GM21528 (cell line): ENCODE measurements around the gene SMOC1.

Source experiments
- ATAC-seq: cut with Tn5 transposase; IDR thresholded peaks from one replicate; pipeline ENCODE4 v1.9.1; 2021; ENCODE audit warnings: mild to moderate bottlenecking, moderate library complexity; ENCODE audit not compliant: unreplicated experiment, low FRiP score

The SMOC1 gene, protein sequence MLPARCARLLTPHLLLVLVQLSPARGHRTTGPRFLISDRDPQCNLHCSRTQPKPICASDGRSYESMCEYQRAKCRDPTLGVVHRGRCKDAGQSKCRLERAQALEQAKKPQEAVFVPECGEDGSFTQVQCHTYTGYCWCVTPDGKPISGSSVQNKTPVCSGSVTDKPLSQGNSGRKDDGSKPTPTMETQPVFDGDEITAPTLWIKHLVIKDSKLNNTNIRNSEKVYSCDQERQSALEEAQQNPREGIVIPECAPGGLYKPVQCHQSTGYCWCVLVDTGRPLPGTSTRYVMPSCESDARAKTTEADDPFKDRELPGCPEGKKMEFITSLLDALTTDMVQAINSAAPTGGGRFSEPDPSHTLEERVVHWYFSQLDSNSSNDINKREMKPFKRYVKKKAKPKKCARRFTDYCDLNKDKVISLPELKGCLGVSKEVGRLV

DNA sequence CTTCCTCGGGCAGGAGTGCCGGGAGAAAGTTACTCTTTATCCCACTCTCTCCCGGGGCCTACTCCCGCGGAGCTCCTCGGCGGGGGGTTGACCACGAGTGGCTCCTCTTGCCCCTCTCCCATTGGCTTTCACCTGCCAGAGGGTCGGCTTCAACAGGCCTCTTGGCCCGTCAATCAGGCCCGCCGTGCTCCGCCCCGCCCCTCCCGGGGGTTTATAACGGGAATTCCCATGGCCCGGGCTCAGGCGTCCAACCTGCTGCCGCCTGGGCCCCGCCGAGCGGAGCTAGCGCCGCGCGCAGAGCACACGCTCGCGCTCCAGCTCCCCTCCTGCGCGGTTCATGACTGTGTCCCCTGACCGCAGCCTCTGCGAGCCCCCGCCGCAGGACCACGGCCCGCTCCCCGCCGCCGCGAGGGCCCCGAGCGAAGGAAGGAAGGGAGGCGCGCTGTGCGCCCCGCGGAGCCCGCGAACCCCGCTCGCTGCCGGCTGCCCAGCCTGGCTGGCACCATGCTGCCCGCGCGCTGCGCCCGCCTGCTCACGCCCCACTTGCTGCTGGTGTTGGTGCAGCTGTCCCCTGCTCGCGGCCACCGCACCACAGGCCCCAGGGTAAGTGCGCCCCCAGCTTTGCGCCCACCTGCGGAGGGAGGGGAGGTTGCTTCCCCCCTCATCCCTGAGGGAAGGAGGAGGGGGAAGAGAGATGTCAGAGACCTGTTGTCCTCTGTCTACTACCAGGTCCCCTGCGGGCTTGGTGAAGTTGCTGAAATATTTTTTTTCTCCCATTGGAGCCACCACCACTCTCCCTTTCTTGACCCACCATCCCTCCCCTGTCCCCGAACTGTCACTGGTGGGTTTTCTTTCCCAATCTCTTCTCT is at the start of gene SMOC1:
TSS of gene SMOC1 (plus strand) at position 242 of the 869 bp plus-strand sequence. CDS start at position 505, 263 bp downstream.
- no peak for ATAC-seq

DNA sequence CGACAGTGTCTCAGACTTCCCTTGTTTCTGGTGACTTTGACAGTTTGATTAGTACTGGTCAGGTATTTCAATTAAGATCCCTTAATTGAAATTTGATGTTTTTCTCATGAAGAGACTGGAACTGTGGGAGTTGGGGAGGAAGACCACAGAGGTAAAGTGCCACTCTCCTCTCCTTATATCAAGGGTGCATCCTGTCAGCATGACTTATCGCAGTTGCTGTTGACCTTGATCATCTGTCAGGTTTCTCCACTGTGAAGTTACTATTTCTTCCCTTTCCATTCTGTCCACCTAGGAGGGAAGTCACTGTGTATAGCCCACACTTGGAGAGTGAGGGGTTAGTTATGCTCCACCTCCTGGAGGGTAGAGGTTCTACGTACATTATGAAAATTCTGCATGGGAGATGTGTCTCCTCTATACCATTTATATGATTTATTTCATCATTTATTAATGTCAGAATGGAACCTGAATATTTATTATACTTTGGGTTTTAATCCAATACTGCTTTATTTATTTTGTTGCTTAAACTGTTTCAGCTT is 40.3 kb upstream of the SMOC1 start:
- no peak for ATAC-seq

DNA sequence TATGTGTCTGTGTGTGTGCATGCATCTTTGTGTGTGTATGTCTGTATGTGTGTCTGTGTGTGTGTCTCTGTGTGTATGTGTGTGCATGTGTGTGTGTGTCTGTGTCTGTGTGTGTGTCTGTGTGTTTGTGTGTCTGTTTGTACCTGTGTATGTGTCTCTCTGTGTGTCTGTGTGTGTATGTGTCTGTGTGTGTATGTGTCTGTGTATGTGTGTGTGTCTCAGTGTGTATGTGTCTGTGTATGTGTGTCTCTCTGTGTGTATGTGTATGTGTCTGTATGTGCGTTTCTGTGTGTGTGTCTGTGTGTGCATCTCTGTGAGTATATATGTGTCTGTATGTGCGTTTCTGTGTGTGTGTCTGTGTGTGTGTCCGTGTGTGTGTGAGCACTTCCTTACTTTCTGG is 39.6 kb upstream of the SMOC1 start:
- ATAC-seq, result no peak

DNA sequence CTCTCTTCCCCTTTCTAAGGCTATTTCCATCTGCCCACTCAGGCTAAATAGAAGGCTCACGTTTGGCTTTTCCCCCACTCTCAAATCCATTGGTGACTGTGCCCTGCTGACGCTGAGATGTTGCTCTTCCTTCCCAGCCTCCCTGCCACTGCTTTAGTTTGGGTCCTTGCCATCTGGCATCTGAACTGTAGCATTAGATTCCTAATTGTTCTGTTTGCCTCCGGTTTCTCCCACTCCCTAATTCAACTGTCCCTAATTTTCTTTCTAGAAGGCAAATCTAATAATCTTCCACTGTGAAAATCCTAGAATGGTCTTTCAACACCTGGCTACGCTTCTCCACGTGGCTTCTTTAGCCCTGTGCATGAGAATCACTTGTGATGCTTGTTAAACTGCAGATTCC is 37.6 kb upstream of the SMOC1 start:
- ATAC-seq, result no peak

DNA sequence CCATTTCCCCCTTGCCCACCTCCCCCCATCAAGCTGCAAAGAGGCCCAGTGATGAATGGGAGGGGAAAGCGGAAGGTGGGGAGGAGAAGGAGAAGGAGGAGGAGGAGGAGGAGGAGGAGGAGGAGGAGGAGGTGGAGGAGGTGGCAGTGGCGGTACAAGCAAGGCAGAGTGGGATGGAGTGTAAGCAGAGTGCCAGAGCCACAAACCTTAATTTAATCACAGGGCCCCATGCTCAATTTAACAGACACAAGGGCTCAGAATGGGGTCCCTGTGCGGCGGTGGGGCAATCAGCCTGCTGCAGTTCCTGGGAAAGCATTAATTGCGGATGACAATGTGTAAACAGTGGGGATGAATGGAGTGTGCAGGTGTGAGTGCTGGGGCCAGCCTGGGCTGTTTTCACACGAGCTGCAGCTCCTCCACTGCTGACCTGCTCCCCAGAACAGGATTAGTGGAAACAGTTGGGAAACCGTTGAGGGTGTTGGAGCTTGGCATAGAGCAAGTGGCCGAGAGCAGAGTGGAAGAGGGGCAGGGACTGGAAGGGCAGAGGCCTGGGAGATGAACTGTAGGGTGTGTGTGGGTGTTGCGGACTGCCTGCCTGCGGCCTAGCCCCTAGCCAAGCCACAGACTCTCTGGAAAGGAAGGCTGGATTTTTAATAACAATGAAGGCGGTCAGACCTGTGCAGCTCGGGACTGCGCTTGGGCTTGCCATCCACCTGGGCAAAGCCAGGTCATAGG is 36.4 kb upstream of the SMOC1 start:
- ATAC-seq, result no peak

DNA sequence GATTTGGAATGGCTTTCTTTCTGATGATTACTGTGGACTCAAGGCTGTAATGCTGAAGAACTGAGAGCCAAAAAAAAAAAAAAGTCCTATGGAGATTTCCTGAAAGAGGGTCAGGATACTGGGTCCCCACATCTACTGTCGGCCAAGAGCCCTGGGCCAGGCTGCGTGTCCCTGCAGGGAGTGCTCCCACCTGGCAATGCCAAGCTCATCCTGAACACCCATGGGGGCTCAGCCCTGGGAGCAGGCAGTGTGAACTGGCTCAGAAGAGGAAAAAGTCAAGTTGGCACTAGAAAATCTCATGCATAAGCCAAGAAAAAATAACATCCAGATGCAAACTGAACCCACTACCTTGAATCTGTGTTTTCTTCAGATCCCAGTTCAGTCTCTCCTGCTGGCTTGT is 35.0 kb upstream of the SMOC1 start:
- ATAC-seq, result no peak

DNA sequence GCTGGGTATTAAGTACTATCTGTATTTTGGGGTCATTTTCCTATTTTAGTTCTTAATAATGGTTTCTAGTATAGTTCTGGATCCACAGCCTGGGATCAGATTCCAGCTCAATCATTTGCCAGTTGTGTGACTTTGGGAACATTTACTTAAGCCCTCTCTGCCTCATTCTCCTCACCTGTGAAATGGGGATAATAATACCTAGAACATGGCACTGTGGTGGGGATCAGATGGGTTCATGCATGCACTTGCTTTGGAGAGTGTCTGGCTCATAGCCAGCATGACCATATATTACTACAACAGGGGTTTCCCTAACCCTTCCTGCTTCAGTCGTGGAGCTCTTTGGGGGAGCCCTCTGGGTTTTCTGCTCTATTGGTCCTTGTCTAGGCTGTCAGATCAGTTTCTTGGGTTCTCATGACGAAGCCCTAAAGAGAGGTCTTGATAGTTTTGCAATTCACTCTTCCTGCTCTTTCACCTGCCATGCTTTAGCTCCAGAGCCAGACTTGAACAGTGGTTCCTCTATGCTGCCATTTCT is 34.1 kb upstream of the SMOC1 start:
- no peak for ATAC-seq

DNA sequence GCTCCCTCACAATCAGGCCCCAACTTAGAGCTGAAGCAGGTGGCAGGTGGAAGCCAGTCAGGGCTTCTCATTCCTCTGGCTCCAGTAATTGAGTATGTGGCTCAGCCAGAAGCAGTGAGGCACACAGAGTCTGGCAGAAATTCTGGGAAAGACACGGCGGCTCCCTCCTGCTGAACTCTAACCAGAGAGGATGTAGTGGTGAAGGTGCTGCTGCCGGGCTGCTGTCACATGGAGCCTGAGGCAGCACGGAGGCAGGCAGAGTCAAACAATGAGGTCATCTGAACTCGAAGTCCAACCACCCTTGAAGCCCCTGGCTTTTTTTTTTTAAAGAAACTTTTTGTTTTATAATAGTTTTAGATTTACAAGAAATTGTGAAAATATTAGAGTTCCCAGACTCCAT is 33.4 kb upstream of the SMOC1 start:
- ATAC-seq, result no peak

DNA sequence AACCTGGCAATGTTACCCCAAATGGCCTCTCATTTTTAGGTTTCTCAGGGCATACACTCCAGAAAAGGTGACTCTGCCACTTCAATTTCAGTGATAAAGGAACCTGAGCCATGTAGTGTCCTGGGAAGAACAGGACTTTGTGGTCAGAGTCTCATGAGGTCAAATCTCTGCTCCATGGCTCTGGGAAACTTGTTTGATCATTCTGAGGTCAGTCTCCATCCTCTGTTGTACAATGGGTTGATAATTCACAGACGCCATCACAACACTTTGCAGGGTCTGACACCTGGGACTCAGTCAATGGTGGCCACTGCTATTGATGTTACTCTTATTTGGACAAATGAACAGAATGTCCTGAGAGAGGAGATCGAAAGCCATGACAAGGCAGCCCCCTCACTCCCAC is 31.1 kb upstream of the SMOC1 start:
- ATAC-seq, result no peak

DNA sequence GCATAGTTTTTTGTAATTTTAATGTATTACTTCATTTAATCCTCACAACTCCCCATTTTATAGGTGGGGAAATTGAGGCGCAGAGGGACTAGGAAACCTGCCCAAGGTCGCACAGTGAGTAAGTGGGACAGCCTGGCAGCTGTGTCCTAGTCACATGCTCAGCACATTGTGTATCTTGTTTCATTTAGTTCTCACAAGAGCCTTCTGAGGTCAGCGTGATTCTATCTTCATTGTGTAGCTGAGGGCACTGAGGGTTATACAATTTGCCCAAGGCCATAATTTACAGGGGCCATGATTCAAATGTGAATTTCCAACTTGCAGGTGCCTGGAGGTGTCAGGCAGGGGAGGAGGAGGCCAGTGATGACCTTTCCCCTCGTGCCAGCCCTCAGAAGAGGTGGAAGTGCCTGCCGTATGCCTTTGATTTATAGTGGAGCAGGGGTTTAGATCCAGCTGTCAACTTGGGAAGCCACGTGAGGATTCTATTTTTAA is 30.3 kb upstream of the SMOC1 start:
- ATAC-seq, result no peak

DNA sequence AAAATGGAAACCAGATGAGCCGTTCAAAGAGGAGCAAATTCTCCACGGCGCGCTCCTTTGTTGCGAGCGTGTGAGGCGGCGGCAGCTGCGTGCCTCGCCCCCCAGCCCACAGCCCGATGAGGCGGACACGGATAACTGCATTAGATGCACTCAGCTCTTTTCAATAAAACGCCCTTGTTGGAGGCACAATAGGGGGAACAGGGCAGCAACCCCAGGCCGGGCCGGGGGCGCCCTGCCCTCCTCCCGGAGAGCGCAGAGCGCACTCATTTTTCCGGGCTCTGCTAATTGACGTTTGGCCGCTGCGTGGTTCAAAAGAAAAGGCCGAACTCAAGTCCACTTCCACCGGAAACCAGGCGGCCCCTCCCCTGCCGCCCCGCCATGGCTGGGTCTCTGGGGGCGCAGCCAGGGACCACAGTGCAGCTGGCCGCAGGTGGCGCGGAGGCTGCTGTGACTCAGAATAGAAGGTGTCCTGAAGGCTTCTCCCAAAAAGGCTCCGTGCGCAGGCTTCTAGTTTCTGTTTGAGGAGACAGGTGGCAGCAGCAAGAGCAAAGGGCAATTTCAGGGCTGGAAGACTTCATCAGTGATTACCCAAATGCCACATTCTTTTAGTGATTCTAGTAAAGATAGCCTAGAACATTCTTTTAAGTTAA is 29.0 kb upstream of the SMOC1 start:
- no peak for ATAC-seq

DNA sequence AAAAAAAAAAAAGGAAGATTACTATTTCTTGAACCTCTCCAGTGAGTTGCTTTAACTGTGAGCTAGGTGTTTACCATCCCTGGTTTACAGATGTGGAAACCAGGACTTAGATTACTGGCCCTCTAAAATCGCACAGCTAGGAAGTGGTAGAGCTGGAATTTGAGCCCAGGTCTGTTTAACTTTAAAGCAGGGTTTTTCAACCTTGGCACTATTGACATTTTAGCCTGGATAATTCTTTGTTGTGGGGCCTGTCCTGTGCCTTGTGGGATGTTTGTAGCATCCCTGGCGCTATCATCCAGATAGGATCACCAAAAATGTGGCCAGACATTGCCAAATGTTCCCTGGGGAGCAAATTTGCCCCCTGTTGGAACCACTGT is 28.5 kb upstream of the SMOC1 start:
- no peak for ATAC-seq

DNA sequence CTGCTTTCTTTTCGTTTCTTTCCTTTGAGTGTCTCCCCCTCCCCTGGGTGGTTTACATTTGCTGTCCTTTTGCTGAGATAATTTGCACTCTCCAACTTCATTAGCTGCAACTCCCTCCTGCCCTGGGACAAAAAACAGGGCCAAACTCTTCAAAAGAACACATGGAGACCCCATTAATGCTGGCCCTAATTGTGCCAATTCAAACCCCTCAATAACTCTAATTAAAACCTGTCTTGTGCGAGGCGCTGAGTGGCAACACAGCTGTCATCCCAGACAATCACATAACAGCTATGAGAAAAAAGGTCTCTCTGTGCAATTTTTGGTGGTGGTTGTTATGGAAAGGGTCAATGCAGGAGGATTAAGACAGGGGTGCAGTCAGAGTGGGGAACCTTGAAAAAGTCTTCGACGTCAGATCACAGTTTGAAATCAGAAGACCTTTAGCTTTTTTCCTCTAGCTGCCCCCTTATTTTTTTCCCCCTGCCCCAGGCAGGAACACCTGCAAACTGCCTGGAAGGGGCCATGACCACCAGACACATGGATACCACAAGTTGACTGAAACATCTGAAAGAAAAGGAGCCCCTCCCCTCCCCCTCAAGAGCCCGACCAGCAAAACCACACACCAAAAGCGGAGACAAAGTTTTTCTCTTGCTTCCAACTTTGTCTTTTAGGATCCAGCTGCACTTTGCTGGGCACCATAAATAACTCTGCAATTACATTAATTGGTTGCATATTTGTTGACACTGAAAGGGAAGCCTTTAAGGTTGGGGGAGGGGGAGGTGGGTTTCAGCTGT is 26.5 kb upstream of the SMOC1 start:
- ATAC-seq, result no peak

DNA sequence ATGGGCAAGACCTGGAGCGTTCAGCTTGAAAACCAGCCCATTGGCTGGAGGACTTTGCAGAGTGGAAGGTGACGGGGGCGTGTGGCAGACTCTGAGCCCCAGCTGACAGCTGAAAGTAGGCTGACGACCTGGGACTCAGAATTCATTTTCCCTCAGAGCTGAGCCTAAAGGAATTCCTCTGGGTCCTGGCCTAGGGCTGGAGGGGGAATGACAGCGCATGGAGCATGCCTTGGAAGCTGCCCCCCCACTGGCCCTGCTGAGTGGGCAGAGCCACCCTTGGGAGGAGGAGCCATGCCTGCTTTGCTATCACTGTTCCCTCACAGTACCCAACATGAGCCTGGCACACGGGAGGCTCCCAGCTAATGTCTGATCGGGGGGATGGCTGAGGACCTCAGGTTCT is 25.4 kb upstream of the SMOC1 start:
- ATAC-seq, result no peak

DNA sequence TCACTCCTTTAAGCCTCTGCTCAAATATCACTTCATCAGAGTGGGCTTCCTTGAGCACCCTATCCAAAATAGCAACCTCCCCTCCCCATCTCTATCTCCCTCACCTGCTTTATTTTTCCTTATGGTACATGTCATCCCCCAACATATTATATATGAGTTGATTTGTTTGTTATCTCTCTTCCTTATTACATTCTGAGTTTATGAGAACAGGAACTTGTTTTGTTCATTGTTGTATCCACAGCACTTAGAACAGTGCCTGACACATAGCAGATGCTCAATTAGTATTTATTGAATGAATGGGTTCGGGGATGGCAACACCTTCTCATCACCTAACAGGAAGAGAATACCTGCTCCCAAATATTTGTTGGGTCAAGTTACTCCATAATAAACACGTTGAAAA is 24.6 kb upstream of the SMOC1 start:
- no peak for ATAC-seq

DNA sequence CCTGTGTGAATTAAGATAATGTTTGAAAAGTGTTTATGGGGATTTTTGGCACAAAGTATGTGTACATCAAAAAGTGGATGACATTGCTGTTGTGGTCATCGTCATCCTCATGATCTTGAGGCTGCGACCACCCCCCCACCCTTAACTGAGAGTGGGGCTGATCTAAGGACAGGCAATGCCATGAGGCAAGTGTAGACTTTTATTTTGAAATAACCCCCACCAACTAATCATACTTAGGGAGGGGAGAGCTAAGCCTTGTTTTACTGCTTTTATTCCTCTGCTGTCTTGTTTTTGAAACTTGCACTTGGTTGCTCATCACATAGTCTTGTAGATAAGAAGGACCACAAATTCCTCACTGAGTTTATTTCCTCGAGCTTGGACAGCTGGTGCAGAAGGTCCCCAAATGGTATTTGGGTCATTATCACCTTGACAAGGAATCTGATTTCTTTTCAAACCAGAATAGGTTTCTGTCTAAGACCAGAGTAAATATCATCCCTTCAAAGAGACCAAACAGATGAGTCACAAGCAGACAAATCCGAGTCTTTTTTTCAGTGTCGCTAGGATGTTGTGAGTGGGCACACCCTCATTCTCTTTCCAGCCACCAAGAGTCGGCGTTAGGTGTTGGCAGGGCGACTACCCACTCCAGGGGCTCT is 23.9 kb upstream of the SMOC1 start:
- no peak for ATAC-seq

DNA sequence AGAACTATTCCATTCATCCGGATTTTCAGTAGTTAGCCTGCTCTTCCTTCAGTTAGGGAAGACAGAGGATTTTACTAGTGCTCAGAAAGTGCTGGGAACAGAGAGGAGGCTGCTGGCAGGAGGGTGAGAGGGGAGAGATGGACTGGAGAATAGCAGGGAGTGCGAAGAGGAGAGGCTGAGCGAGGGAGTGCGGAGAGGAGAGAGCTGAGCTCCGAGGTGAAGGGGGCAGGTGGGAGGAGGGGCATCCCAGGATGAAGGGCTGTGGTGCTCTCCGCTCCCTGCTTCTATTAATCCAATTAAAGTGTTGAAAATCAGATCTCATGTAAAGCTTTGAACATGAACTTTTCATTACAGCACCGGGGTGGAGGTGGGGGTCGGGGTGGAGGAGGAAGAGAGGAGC is 20.4 kb upstream of the SMOC1 start:
- no peak for ATAC-seq

DNA sequence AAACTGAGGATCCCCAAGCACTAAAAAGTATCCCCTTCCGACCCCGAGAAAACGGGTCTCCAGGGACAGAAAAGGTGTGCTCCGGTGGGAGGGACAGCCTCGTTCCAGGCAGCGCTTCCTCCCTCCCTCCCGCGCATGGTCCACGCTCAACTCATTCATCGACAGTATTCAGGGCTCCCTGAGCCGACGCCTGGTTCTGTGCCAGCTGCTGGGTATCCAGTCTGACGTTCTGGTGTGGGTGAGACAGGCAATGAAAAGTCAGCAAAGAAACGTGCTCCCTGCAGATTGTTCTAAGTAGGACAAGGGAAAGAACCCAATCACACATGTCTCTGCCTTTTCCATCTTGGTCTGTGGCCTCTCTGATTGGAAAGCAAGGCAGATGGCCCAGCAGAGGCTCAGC is 19.6 kb upstream of the SMOC1 start:
- no peak for ATAC-seq

DNA sequence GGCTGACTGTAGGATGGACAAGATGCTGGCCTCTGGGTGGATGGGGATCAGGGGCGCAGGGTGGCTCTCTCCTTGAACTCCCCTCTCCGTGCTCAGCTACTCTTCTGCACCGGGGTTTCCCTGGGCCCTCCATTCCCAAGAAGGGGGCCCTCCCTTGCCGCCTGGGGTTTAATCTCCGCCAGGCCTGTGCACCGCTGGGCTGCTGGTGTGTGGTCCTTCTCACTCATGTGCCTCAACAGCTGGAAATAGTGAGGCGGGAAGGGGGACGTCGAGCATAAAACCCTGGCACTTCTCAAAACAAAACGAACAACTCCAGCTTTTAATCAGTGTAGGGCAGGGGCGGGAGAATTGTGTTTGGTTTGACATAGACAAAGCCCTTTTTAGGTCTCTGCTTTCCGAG is 19.0 kb upstream of the SMOC1 start:
- ATAC-seq, result no peak
